B cell (primary cell): ENCODE measurements around the gene CEPT1.

ENCODE experiments used
- CTCF ChIP-seq: fragments of 200-600 bp; IDR thresholded peaks from one replicate; pipeline ENCODE4 v1.8.0; 2022; ENCODE audit warnings: antibody characterized with exemption, mild to moderate bottlenecking
- EZH2 ChIP-seq: IDR thresholded peaks from 2 replicates; pipeline ENCODE4 v1.6.1; 2012; ENCODE audit warnings: borderline replicate concordance, low read depth, mild to moderate bottlenecking, moderate library complexity, low read length; ENCODE audit not compliant: insufficient read depth, poor library complexity, severe bottlenecking

DNA sequence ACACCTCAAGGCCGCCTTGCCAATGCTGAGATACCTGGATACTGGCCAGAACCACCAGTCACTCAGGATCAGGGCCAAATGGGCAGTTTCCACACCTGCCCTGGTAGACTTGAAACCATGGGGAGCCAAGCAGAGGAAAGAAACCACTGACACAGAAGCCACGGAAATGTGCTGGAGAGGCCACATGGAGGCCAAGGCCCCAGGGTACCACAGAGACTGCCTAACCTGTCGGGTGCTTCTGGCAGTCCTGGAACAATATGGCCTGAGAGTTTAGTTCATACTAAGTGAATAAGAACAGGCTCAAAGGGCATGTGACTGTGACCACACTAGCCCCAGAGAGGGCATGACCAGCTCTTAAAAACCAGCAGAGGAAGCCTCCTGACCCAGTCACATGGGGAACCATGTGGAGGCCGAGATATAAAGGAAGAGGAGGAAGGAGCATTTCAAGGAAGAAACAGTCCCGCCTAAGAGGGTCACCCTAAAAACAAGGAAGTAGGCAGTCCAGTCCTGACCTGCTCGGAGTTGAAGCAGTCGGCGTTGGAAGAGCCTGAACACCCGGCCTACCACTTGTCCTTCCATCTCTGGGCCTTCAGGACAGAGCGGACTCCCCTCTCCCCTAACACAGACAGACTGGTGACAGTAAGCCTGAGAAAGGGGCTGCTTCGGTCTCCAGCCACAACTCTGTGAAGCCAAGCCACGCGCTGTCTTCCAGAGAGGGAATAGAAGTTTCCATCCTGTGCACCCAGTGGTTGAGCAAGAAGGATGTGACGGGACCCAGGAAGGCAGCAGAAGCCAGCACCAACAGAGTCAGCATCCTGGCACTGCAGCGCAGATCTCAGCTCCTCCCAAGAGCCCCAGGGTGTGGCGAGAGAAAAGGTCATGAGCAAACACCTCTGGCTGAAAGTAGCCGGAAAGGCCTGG is 60.1 kb downstream of the CEPT1 start, which contains the start of gene DENND2D:
- TF ChIP-seq CTCF (no peak), EZH2 (no peak)
